ENCODE results near the gene TRAP1.

Gene TRAP1

GRCh38 chr16:3729161-3730112 is 12.1 kb upstream of the TRAP1 start:
- H3K36me3 ChIP-seq (ENCODE audit: control insufficient read depth in 1 of 2, insufficient read depth in 2 of 2, low read length in 2 of 2) = peaks cover 42 to 70% of the 10 kb centered on the region in 2 donors
- no peak overlapping the region for H3K27ac ChIP-seq (ENCODE audit: low read depth, low read length)
- H3K9ac ChIP-seq (ENCODE audit: low read depth in 1 of 2, low read length in 2 of 2) = no peak overlapping the region
- no peaks in the 10 kb centered on the region for H3K9me3 ChIP-seq (ENCODE audit: control insufficient read depth in 1 of 2, low read length in 2 of 2)
- no peak overlapping the region for H3K4me3 ChIP-seq (ENCODE audit: low read depth in 1 of 2, low read length in 2 of 2)
- no peaks in the 10 kb centered on the region for H3K27me3 ChIP-seq (ENCODE audit: control insufficient read depth in 1 of 2, insufficient read depth in 2 of 2, low read length in 2 of 2)
- H3K4me1 ChIP-seq (ENCODE audit: control insufficient read depth in 1 of 2, insufficient read depth in 2 of 2, low read length in 2 of 2) = no peaks in the 10 kb centered on the region

- no peak overlapping the region for H3K9ac ChIP-seq (ENCODE audit: low read depth in 1 of 2, low read length in 2 of 2)
- H3K36me3 ChIP-seq (ENCODE audit: control insufficient read depth in 1 of 2, insufficient read depth in 2 of 2, low read length in 2 of 2) = peaks cover 37 to 63% of the 10 kb centered on the region in 2 donors
- H3K4me3 ChIP-seq (ENCODE audit: low read depth in 1 of 2, low read length in 2 of 2) = no peak overlapping the region
- no peaks in the 10 kb centered on the region for H3K27me3 ChIP-seq (ENCODE audit: control insufficient read depth in 1 of 2, insufficient read depth in 2 of 2, low read length in 2 of 2)
- no peaks in the 10 kb centered on the region for H3K9me3 ChIP-seq (ENCODE audit: control insufficient read depth in 1 of 2, low read length in 2 of 2)
- H3K4me1 ChIP-seq (ENCODE audit: control insufficient read depth in 1 of 2, insufficient read depth in 2 of 2, low read length in 2 of 2) = no peaks in the 10 kb centered on the region
- H3K27ac ChIP-seq (ENCODE audit: low read depth, low read length) = no peak overlapping the region
These were observed 11.3 kb upstream of the TRAP1 start for GRCh38 chr16:3728424-3729160.

- peaks cover 37 to 60% of the 10 kb centered on the region in 2 donors for H3K36me3 ChIP-seq (ENCODE audit: control insufficient read depth in 1 of 2, insufficient read depth in 2 of 2, low read length in 2 of 2)
- H3K27ac ChIP-seq (ENCODE audit: low read depth, low read length) = no peak overlapping the region
- H3K4me1 ChIP-seq (ENCODE audit: control insufficient read depth in 1 of 2, insufficient read depth in 2 of 2, low read length in 2 of 2) = no peaks in the 10 kb centered on the region
- no peak overlapping the region for H3K9ac ChIP-seq (ENCODE audit: low read depth in 1 of 2, low read length in 2 of 2)
- H3K9me3 ChIP-seq (ENCODE audit: control insufficient read depth in 1 of 2, low read length in 2 of 2) = no peaks in the 10 kb centered on the region
- no peak overlapping the region for H3K4me3 ChIP-seq (ENCODE audit: low read depth in 1 of 2, low read length in 2 of 2)
- no peaks in the 10 kb centered on the region for H3K27me3 ChIP-seq (ENCODE audit: control insufficient read depth in 1 of 2, insufficient read depth in 2 of 2, low read length in 2 of 2)
These were observed 10.6 kb upstream of the TRAP1 start for GRCh38 chr16:3727806-3728381.

- H3K27ac ChIP-seq (ENCODE audit: low read depth, low read length) = no peak overlapping the region
- no peak overlapping the region for H3K4me3 ChIP-seq (ENCODE audit: low read depth in 1 of 2, low read length in 2 of 2)
- H3K36me3 ChIP-seq (ENCODE audit: control insufficient read depth in 1 of 2, insufficient read depth in 2 of 2, low read length in 2 of 2) = peaks cover 28 to 48% of the 10 kb centered on the region in 2 donors
- no peaks in the 10 kb centered on the region for H3K9me3 ChIP-seq (ENCODE audit: control insufficient read depth in 1 of 2, low read length in 2 of 2)
- H3K9ac ChIP-seq (ENCODE audit: low read depth in 1 of 2, low read length in 2 of 2) = no peak overlapping the region
- H3K4me1 ChIP-seq (ENCODE audit: control insufficient read depth in 1 of 2, insufficient read depth in 2 of 2, low read length in 2 of 2) = no peaks in the 10 kb centered on the region
- H3K27me3 ChIP-seq (ENCODE audit: control insufficient read depth in 1 of 2, insufficient read depth in 2 of 2, low read length in 2 of 2) = no peaks in the 10 kb centered on the region
These were observed 8.8 kb upstream of the TRAP1 start for GRCh38 chr16:3726021-3726687.

GRCh38 chr16:3725276-3725675 is 8.0 kb upstream of the TRAP1 start:
- Histone ChIP-seq H3K4me1 (ENCODE audit: control insufficient read depth in 1 of 2, insufficient read depth in 2 of 2, low read length in 2 of 2) (no peaks in the 10 kb centered on the region), H3K4me3 (ENCODE audit: low read depth in 1 of 2, low read length in 2 of 2) (no peak overlapping the region), H3K9me3 (ENCODE audit: control insufficient read depth in 1 of 2, low read length in 2 of 2) (no peaks in the 10 kb centered on the region), H3K9ac (ENCODE audit: low read depth in 1 of 2, low read length in 2 of 2) (no peak overlapping the region), H3K27ac (ENCODE audit: low read depth, low read length) (no peak overlapping the region), H3K36me3 (ENCODE audit: control insufficient read depth in 1 of 2, insufficient read depth in 2 of 2, low read length in 2 of 2) (peaks cover 19 to 39% of the 10 kb centered on the region in 2 donors), H3K27me3 (ENCODE audit: control insufficient read depth in 1 of 2, insufficient read depth in 2 of 2, low read length in 2 of 2) (no peaks in the 10 kb centered on the region)

GRCh38 chr16:3722508-3722907 is 5.2 kb upstream of the TRAP1 start:
- H3K4me1 ChIP-seq (ENCODE audit: control insufficient read depth in 1 of 2, insufficient read depth in 2 of 2, low read length in 2 of 2) = peaks cover 4 to 5% of the 10 kb centered on the region in 2 donors
- H3K27ac ChIP-seq (ENCODE audit: low read depth, low read length) = no peak overlapping the region
- no peak overlapping the region for H3K4me3 ChIP-seq (ENCODE audit: low read depth in 1 of 2, low read length in 2 of 2)
- H3K27me3 ChIP-seq (ENCODE audit: control insufficient read depth in 1 of 2, insufficient read depth in 2 of 2, low read length in 2 of 2) = no peaks in the 10 kb centered on the region
- no peak overlapping the region for H3K9ac ChIP-seq (ENCODE audit: low read depth in 1 of 2, low read length in 2 of 2)
- peaks cover 4 to 12% of the 10 kb centered on the region in 2 donors for H3K36me3 ChIP-seq (ENCODE audit: control insufficient read depth in 1 of 2, insufficient read depth in 2 of 2, low read length in 2 of 2)
- no peaks in the 10 kb centered on the region for H3K9me3 ChIP-seq (ENCODE audit: control insufficient read depth in 1 of 2, low read length in 2 of 2)

- no peaks in the 10 kb centered on the region for H3K36me3 ChIP-seq (ENCODE audit: control insufficient read depth in 1 of 2, insufficient read depth in 2 of 2, low read length in 2 of 2)
- no peak overlapping the region for H3K9ac ChIP-seq (ENCODE audit: low read depth in 1 of 2, low read length in 2 of 2)
- no peak overlapping the region for H3K27ac ChIP-seq (ENCODE audit: low read depth, low read length)
- H3K4me3 ChIP-seq (ENCODE audit: low read depth in 1 of 2, low read length in 2 of 2) = no peak overlapping the region
- H3K4me1 ChIP-seq (ENCODE audit: control insufficient read depth in 1 of 2, insufficient read depth in 2 of 2, low read length in 2 of 2) = peaks cover 5 to 11% of the 10 kb centered on the region in 2 donors
- H3K27me3 ChIP-seq (ENCODE audit: control insufficient read depth in 1 of 2, insufficient read depth in 2 of 2, low read length in 2 of 2) = no peaks in the 10 kb centered on the region
- H3K9me3 ChIP-seq (ENCODE audit: control insufficient read depth in 1 of 2, low read length in 2 of 2) = no peaks in the 10 kb centered on the region
These were observed 3.1 kb upstream of the TRAP1 start for GRCh38 chr16:3720418-3720817.

- Histone ChIP-seq H3K36me3 (ENCODE audit: control insufficient read depth in 1 of 2, insufficient read depth in 2 of 2, low read length in 2 of 2) (peaks cover 0 to 5% of the 10 kb centered on the region in 2 donors), H3K4me1 (ENCODE audit: control insufficient read depth in 1 of 2, insufficient read depth in 2 of 2, low read length in 2 of 2) (peaks cover 5 to 11% of the 10 kb centered on the region in 2 donors), H3K9ac (ENCODE audit: low read depth in 1 of 2, low read length in 2 of 2) (no peak overlapping the region), H3K4me3 (ENCODE audit: low read depth in 1 of 2, low read length in 2 of 2) (no peak overlapping the region), H3K27ac (ENCODE audit: low read depth, low read length) (no peak overlapping the region), H3K27me3 (ENCODE audit: control insufficient read depth in 1 of 2, insufficient read depth in 2 of 2, low read length in 2 of 2) (no peaks in the 10 kb centered on the region), H3K9me3 (ENCODE audit: control insufficient read depth in 1 of 2, low read length in 2 of 2) (no peaks in the 10 kb centered on the region)
These were observed 1.3 kb upstream of the TRAP1 start for GRCh38 chr16:3718628-3719027.

GRCh38 chr16:3718019-3718391 is 681 bp upstream of the TRAP1 start:
- H3K27me3 ChIP-seq (ENCODE audit: control insufficient read depth in 1 of 2, insufficient read depth in 2 of 2, low read length in 2 of 2) = no peaks in the 10 kb centered on the region
- H3K4me1 ChIP-seq (ENCODE audit: control insufficient read depth in 1 of 2, insufficient read depth in 2 of 2, low read length in 2 of 2) = peaks cover 5 to 11% of the 10 kb centered on the region in 2 donors
- peak overlapping the region; percentile 71 for H3K27ac ChIP-seq (ENCODE audit: low read depth, low read length)
- peak overlapping the region; percentile 75 to 95 for H3K4me3 ChIP-seq (ENCODE audit: low read depth in 1 of 2, low read length in 2 of 2)
- peak overlapping the region; percentile 84 to 85 for H3K9ac ChIP-seq (ENCODE audit: low read depth in 1 of 2, low read length in 2 of 2)
- H3K9me3 ChIP-seq (ENCODE audit: control insufficient read depth in 1 of 2, low read length in 2 of 2) = no peaks in the 10 kb centered on the region
- H3K36me3 ChIP-seq (ENCODE audit: control insufficient read depth in 1 of 2, insufficient read depth in 2 of 2, low read length in 2 of 2) = peaks cover 0 to 12% of the 10 kb centered on the region in 2 donors

Measured in duodenal mucosa (tissue), 2 donors.